ENCODE measurements around the gene TNFAIP8. TPM values are rescaled to one million over a fixed set of nuclear protein-coding genes. Genes with fewer than 3 reads are reported as not detected.

TNFAIP8 gene
- total and polyA plus RNA-seq, 10 of the 15 experiments (the other 5 are each of a cell fraction or from before 2014, with no cell fraction given): 124 to 324 (median 177) TPM

- no peak for TF ChIP-seq KLF5 (IDR thresholded peaks at IDR 0.05; ENCODE audit: partially characterized antibody)
- no peak for TF ChIP-seq ZBTB33 (IDR thresholded peaks at IDR 0.05)
- no peak for TF ChIP-seq BRCA1 (IDR thresholded peaks at IDR 0.05; ENCODE audit: low read depth, low read length)
- TF ChIP-seq IKZF2 (IDR thresholded peaks at IDR 0.05): peak; percentile 60 to 71
- TF ChIP-seq SMARCA5 (IDR thresholded peaks at IDR 0.05): no peak
- no peak for TF ChIP-seq SPI1 (IDR thresholded peaks at IDR 0.05; ENCODE audit: borderline replicate concordance, insufficient read depth, low read depth, low read length)
- TF ChIP-seq IRF4 (IDR thresholded peaks at IDR 0.05; ENCODE audit: low read depth, low read length): no peak
- TF ChIP-seq ZBTB11 (CRISPR knock-in tag; IDR thresholded peaks at IDR 0.05): no peak
- no peak for TF ChIP-seq REST (IDR thresholded peaks at IDR 0.05; ENCODE audit: low read depth, low read length)
- no peak for TF ChIP-seq CUX1 (IDR thresholded peaks at IDR 0.05; ENCODE audit: insufficient replicate concordance, low read depth, low read length)
- TF ChIP-seq USF2 (IDR thresholded peaks at IDR 0.05; ENCODE audit: borderline replicate concordance, low read depth, low read length): no peak
- TF ChIP-seq TARDBP (IDR thresholded peaks at IDR 0.05; ENCODE audit: borderline replicate concordance): no peak
- no peak for TF ChIP-seq CBX3 (IDR thresholded peaks at IDR 0.05; ENCODE audit: borderline replicate concordance, low read depth)
- TF ChIP-seq SMC3 (IDR thresholded peaks at IDR 0.05; ENCODE audit: borderline replicate concordance, low read length): no peak
Measured at GRCh38 chr5:119318256-119318894, 37.4 kb upstream of the TNFAIP8 start (continued).

All from GM12878 (cell line).